Mesenchymal stem cell (in vitro differentiated cells and primary cell): ENCODE results near the gene HSH2D.

Experiments used
- DNase-seq: peaks from one replicate; pipeline ENCODE4 v3.0.0-alpha.2; 2013
- H2AFZ ChIP-seq: one replicate; pipeline ENCODE4 v1.6.1; 2013; ENCODE audit warnings: low read depth, mild to moderate bottlenecking, control low read depth, inconsistent platforms, low read length, moderate library complexity
- H2AK5ac ChIP-seq: 2 replicates; pipeline ENCODE4 v1.6.1; 2013; ENCODE audit warnings: low read length, moderate library complexity, mild to moderate bottlenecking, inconsistent platforms; ENCODE audit not compliant: severe bottlenecking
- H2BK120ac ChIP-seq: one replicate; pipeline ENCODE4 v1.6.1; 2013; ENCODE audit warnings: low read depth, mild to moderate bottlenecking, inconsistent platforms, low read length, moderate library complexity
- H2BK12ac ChIP-seq, 2 experiments: one replicate each; pipeline ENCODE4 v1.6.1; 2013; ENCODE audit warnings: inconsistent platforms in 2 of 2, low read length in 2 of 2, mild to moderate bottlenecking in 2 of 2, moderate library complexity in 2 of 2, control low read depth in 1 of 2
- H2BK15ac ChIP-seq: one replicate; pipeline ENCODE4 v1.6.1; 2013; ENCODE audit warnings: mild to moderate bottlenecking, low read depth, inconsistent platforms; ENCODE audit not compliant: poor library complexity, severe bottlenecking
- H2BK5ac ChIP-seq: 2 replicates; pipeline ENCODE4 v1.6.1; 2013; ENCODE audit warnings: low read depth, mild to moderate bottlenecking, low read length, control low read depth, inconsistent platforms; ENCODE audit not compliant: poor library complexity, severe bottlenecking
- H3K14ac ChIP-seq, 2 experiments: one replicate each; pipeline ENCODE4 v1.6.1; 2013; ENCODE audit warnings: inconsistent platforms in 2 of 2, low read length in 2 of 2, control low read depth in 1 of 2, mild to moderate bottlenecking in 1 of 2, moderate library complexity in 1 of 2
- H3K18ac ChIP-seq, 2 experiments: one replicate each; pipeline ENCODE4 v1.6.1; 2013; ENCODE audit warnings: inconsistent platforms in 2 of 2, low read length in 2 of 2, control low read depth in 1 of 2, low read depth in 1 of 2, mild to moderate bottlenecking in 1 of 2
- H3K23ac ChIP-seq, 2 experiments: one replicate each; pipeline ENCODE4 v1.6.1; 2013; ENCODE audit warnings: inconsistent platforms in 2 of 2, low read length in 2 of 2, mild to moderate bottlenecking in 2 of 2, moderate library complexity in 2 of 2, control low read depth in 1 of 2
- H3K27ac ChIP-seq: 2 replicates; pipeline ENCODE4 v1.5.1; 2013; ENCODE audit warnings: mild to moderate bottlenecking, moderate library complexity, low read length, control low read depth, inconsistent platforms; ENCODE audit not compliant: poor library complexity, severe bottlenecking
- H3K27me3 ChIP-seq, 2 experiments: 2 replicates each; pipeline versions ENCODE4 v1.6.1 to v1.7.0; 2013; ENCODE audit warnings: low read length in 2 of 2, mild to moderate bottlenecking in 2 of 2, moderate library complexity in 2 of 2, control low read depth in 1 of 2, inconsistent platforms in 1 of 2; ENCODE audit not compliant: control insufficient read depth in 1 of 2, insufficient read depth in 1 of 2
- H3K36me3 ChIP-seq, 2 experiments: 2 replicates each; pipeline versions ENCODE4 v1.6.1 to v1.7.0; 2013; ENCODE audit warnings: low read length in 2 of 2, control low read depth in 1 of 2, inconsistent platforms in 1 of 2, low read depth in 1 of 2, mild to moderate bottlenecking in 1 of 2; ENCODE audit not compliant: insufficient read depth in 2 of 2, control insufficient read depth in 1 of 2
- H3K4ac ChIP-seq, 2 experiments: one replicate each; pipeline ENCODE4 v1.6.1; 2013; ENCODE audit warnings: inconsistent platforms in 2 of 2, low read length in 2 of 2, mild to moderate bottlenecking in 2 of 2, moderate library complexity in 2 of 2, control low read depth in 1 of 2, low read depth in 1 of 2
- H3K4me1 ChIP-seq: 2 replicates; pipeline ENCODE4 v1.6.1; 2013; ENCODE audit warnings: low read depth, low read length, control low read depth; ENCODE audit not compliant: control insufficient read depth, insufficient read depth
- H3K4me2 ChIP-seq: 2 replicates; pipeline ENCODE4 v1.6.1; 2013; ENCODE audit warnings: low read length, mild to moderate bottlenecking, inconsistent platforms; ENCODE audit not compliant: poor library complexity, severe bottlenecking
- H3K4me3 ChIP-seq, 2 experiments: 2 replicates each; pipeline versions ENCODE4 v1.5.1 to v1.7.0; 2013; ENCODE audit warnings: low read length in 2 of 2, mild to moderate bottlenecking in 2 of 2, control low read depth in 1 of 2, low read depth in 1 of 2; ENCODE audit not compliant: insufficient read depth in 1 of 2
- H3K79me1 ChIP-seq: replicated peaks from 2 replicates; pipeline ENCODE4 v1.6.1; 2013; ENCODE audit warnings: mild to moderate bottlenecking, control low read depth, low read length, inconsistent platforms; ENCODE audit not compliant: poor library complexity, severe bottlenecking
- H3K9ac ChIP-seq: 2 replicates; pipeline ENCODE4 v1.7.0; 2013; ENCODE audit warnings: mild to moderate bottlenecking, low read length, moderate library complexity
- H3K9me3 ChIP-seq: 2 replicates; pipeline ENCODE4 v1.7.0; 2013; ENCODE audit warnings: mild to moderate bottlenecking, low read length; ENCODE audit not compliant: control insufficient read depth
- H4K8ac ChIP-seq: one replicate; pipeline ENCODE4 v1.6.1; 2013; ENCODE audit warnings: inconsistent platforms, mild to moderate bottlenecking, low read length, moderate library complexity
- H4K91ac ChIP-seq: one replicate; pipeline ENCODE4 v1.6.1; 2013; ENCODE audit warnings: mild to moderate bottlenecking, low read length, inconsistent platforms
- WGBS: methylation state at CpG from one replicate; pipeline ENCODE4 v1.1.7; 2013; ENCODE audit warnings: mixed read lengths; 5-methylcytosine and 5-hydroxymethylcytosine counted together

The HSH2D gene

GRCh38 chr19:16134510-16134909 is 9.0 kb upstream of the HSH2D start:
- no peak overlapping the region for H3K9ac ChIP-seq
- H3K79me1 ChIP-seq: peaks cover 9% of the 10 kb centered on the region
- H3K4ac ChIP-seq: no peak overlapping the region
- no peak overlapping the region for H2AFZ ChIP-seq
- peaks cover 42 to 50% of the 10 kb centered on the region in 2 experiments for H3K36me3 ChIP-seq
- H3K4me3 ChIP-seq: no peak overlapping the region
- H3K4me2 ChIP-seq: no peak overlapping the region
- H3K18ac ChIP-seq: no peak overlapping the region
- H3K27me3 ChIP-seq: peaks cover 0 to 6% of the 10 kb centered on the region in 2 experiments
- no peak overlapping the region for H3K23ac ChIP-seq
- no peak overlapping the region for H2BK5ac ChIP-seq
- no peak overlapping the region for H2AK5ac ChIP-seq
- H3K9me3 ChIP-seq: no peaks in the 10 kb centered on the region
- no peak for DNase-seq
- H2BK12ac ChIP-seq: no peak overlapping the region
- H4K91ac ChIP-seq: no peak overlapping the region
- H3K4me1 ChIP-seq: no peaks in the 10 kb centered on the region
- whole genome bisulfite sequencing: 96% methylated on average over 6 of the region's 7 CpGs
- H3K14ac ChIP-seq: no peak overlapping the region
- H4K8ac ChIP-seq: no peak overlapping the region
- H3K27ac ChIP-seq: no peak overlapping the region
- no peak overlapping the region for H2BK120ac ChIP-seq
- no peak overlapping the region for H2BK15ac ChIP-seq

DNA sequence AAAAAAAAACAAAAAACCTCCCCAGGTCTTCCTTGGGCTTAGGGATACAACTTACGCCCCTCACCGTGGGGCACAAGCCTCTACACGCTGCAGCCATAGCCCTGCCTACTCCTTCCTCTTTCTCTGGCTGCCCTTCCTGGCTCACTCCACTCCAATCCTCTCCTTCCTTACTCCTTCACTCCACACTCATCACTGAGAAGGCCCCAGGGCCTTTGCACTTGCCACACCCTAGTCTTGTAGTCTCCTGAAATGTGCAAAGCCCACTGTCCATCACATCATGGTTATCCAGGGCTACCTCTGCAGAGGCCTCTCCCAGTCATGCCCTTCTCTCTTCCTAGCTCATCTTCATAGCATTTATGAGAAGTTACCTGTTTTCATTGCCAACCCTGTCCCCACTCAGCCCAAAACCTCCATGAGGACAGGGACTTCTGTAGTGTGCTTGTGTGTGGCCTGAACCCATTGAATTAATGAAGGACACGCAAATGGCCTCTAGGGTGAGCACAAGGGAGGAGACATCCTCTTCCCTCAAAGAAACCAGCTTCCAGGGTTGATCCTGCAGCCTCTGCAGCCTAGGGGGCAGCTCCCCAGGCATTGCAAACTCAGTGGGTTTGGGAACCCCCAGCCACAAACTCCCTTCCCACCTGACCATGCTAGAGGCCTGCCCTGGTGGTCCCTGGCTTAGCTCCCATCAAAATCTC is 7.9 kb upstream of the HSH2D start:
- Histone ChIP-seq H3K27ac (no peak overlapping the region), H3K4me2 (no peak overlapping the region), H4K91ac (no peak overlapping the region), H3K4me3 (no peak overlapping the region), H3K18ac (no peak overlapping the region), H3K9ac (no peak overlapping the region), H3K36me3 (peaks cover 33 to 39% of the 10 kb centered on the region in 2 experiments), H4K8ac (no peak overlapping the region), H3K14ac (no peak overlapping the region), H3K79me1 (peaks cover 2% of the 10 kb centered on the region), H3K23ac (no peak overlapping the region), H3K27me3 (peaks cover 0 to 6% of the 10 kb centered on the region in 2 experiments), H2AK5ac (no peak overlapping the region), H2BK120ac (no peak overlapping the region), H3K4me1 (no peaks in the 10 kb centered on the region), H2BK12ac (no peak overlapping the region), H2BK15ac (no peak overlapping the region), H3K4ac (no peak overlapping the region), H3K9me3 (no peaks in the 10 kb centered on the region), H2BK5ac (no peak overlapping the region), H2AFZ (no peak overlapping the region)
- DNase-seq: no peak
- 87% methylated on average over 4 of the region's 4 CpGs for WGBS

- 70% methylated on average over 14 of the region's 16 CpGs for WGBS
- no peak overlapping the region for H2BK5ac ChIP-seq
- no peak overlapping the region for H3K18ac ChIP-seq
- peaks cover 0 to 6% of the 10 kb centered on the region in 2 experiments for H3K27me3 ChIP-seq
- H3K79me1 ChIP-seq: peaks cover 2% of the 10 kb centered on the region
- no peak overlapping the region for H2BK120ac ChIP-seq
- H3K14ac ChIP-seq: no peak overlapping the region
- H4K8ac ChIP-seq: no peak overlapping the region
- DNase-seq: no peak
- no peak overlapping the region for H2BK12ac ChIP-seq
- no peak overlapping the region for H3K4me2 ChIP-seq
- H4K91ac ChIP-seq: no peak overlapping the region
- no peaks in the 10 kb centered on the region for H3K9me3 ChIP-seq
- H3K23ac ChIP-seq: no peak overlapping the region
- H3K36me3 ChIP-seq: peaks cover 30 to 32% of the 10 kb centered on the region in 2 experiments
- no peak overlapping the region for H3K4me3 ChIP-seq
- H2AFZ ChIP-seq: no peak overlapping the region
- H3K4me1 ChIP-seq: no peaks in the 10 kb centered on the region
- H2AK5ac ChIP-seq: no peak overlapping the region
- H3K4ac ChIP-seq: no peak overlapping the region
- H3K9ac ChIP-seq: no peak overlapping the region
- H3K27ac ChIP-seq: no peak overlapping the region
- H2BK15ac ChIP-seq: no peak overlapping the region
These were observed 7.1 kb upstream of the HSH2D start for GRCh38 chr19:16136185-16136999.

GRCh38 chr19:16139752-16140151 is 3.7 kb upstream of the HSH2D start:
- Histone ChIP-seq H4K91ac (no peak overlapping the region), H4K8ac (no peak overlapping the region), H3K18ac (no peak overlapping the region), H3K23ac (no peak overlapping the region), H2BK5ac (no peak overlapping the region), H3K4ac (no peak overlapping the region), H2BK120ac (no peak overlapping the region), H3K14ac (no peak overlapping the region), H3K36me3 (no peaks in the 10 kb centered on the region), H2AFZ (no peak overlapping the region), H2BK12ac (no peak overlapping the region), H3K27me3 (peaks cover 3 to 14% of the 10 kb centered on the region in 2 experiments), H3K9ac (no peak overlapping the region), H3K9me3 (no peaks in the 10 kb centered on the region), H3K79me1 (no peaks in the 10 kb centered on the region), H3K4me1 (peaks cover 2% of the 10 kb centered on the region), H3K27ac (no peak overlapping the region), H3K4me3 (no peak overlapping the region), H2AK5ac (no peak overlapping the region), H2BK15ac (no peak overlapping the region), H3K4me2 (no peak overlapping the region)
- no peak for DNase-seq
- 84% methylated on average over 13 of the region's 13 CpGs for whole genome bisulfite sequencing
